Measurements from ENCODE around the gene SPEG. TPM values are rescaled to one million over a fixed set of nuclear protein-coding genes. Genes with fewer than 3 reads are reported as not detected.
A peak's percentile ranks its signal among the peaks of the same experiment; 100 is the strongest.

The SPEG gene
- total RNA-seq, 2 experiments from 2014 or later, result 2.1 to 2.3 TPM

DNA sequence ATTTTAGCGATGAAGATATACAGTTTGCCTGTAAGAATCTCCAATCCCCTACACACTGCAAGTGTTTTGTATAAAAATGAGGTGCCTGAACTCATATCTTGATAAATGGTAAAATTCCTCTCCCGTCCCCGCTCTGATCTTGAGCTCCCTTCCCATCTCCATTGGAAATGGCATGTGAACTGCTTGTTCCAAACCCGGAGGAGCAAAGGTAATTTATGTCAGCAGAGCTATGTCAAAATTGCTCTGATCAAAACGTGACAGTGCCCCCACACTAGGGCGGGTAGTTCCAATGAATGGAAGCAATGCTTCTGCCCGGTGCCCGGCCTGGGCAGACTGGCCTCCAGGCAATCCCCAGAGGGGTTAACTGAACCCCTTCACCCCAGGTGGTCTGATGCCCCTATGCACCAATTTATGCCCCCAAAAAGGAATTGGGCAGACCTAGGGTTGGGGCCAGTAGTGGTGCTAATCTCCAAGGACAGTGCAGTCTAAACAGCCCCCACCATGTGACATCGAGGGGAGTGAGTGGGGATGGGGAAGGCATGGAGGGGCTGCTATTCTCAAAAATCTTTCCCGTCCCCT is 60.4 kb downstream of the SPEG start:
- no peaks in the 10 kb centered on the region for H3K9me3 Mint-ChIP-seq
- H3K27me3 Mint-ChIP-seq, result peaks cover 54% of the 10 kb centered on the region
- H3K27ac Mint-ChIP-seq, result no peak overlapping the region
- intact Hi-C loops (cut with micrococcal nuclease), result loop anchor here (5.0 kb wide), 1 partner anchor 37 kb away; no protein-coding TSS in a partner anchor
- POLR2A ChIA-PET, result interaction anchor here (1.6 kb wide), 1 partner anchor 12 kb away, joined by 3 read pairs; no protein-coding TSS in a partner anchor
- CTCF ChIA-PET, result interaction anchor here (0.7 to 11.5 kb wide), 27 partner anchors 10 to 423 kb away, joined by 3 to 283 read pairs (median 4); partner anchors contain the start of genes CHPF, DES, SPEG and TMEM198
- no peak overlapping the region for H3K4me3 Mint-ChIP-seq
- H3K4me1 Mint-ChIP-seq (ENCODE audit: low read depth), result peaks cover 26% of the 10 kb centered on the region
- peaks cover 4% of the 10 kb centered on the region for H3K36me3 Mint-ChIP-seq (ENCODE audit: low read depth)
- ATAC-seq, result no peak
- TF ChIP-seq, protein P1, sequence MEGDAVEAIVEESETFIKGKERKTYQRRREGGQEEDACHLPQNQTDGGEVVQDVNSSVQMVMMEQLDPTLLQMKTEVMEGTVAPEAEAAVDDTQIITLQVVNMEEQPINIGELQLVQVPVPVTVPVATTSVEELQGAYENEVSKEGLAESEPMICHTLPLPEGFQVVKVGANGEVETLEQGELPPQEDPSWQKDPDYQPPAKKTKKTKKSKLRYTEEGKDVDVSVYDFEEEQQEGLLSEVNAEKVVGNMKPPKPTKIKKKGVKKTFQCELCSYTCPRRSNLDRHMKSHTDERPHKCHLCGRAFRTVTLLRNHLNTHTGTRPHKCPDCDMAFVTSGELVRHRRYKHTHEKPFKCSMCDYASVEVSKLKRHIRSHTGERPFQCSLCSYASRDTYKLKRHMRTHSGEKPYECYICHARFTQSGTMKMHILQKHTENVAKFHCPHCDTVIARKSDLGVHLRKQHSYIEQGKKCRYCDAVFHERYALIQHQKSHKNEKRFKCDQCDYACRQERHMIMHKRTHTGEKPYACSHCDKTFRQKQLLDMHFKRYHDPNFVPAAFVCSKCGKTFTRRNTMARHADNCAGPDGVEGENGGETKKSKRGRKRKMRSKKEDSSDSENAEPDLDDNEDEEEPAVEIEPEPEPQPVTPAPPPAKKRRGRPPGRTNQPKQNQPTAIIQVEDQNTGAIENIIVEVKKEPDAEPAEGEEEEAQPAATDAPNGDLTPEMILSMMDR (IDR thresholded peaks at IDR 0.05), result no peak
- DNase-seq, result no peak

DNA sequence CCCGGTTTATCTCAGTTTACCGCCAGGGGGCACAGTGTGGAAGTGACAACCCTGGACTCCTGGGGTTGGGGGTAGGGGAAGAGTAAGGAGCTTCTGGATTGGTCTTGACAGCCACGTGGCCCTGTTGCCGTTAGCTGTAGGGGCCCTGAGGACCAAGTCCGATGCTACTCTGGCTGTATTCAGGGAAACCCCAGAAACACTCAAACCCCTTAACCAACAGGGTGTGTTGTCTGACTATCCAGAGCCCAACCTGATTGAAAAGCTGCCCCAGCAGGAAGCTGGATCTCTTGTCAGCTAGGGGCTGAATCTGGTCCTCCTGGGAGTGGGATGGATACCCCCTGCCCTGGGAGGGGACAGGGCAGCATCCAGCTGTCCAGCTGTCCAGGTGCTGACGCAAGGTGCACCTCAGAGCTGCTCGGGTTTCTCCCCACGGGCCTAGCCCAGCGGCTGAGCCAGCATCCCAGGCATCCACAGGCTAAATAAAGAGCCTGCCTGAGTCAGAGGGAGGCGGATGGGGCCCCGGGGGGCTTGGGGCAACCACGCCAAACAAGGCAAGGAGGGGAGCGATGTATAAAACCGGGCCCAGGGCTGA is 61.0 kb downstream of the SPEG start:
- DNase-seq (peak; percentile 77), ATAC-seq (peak; percentile 31)
- peaks cover 4% of the 10 kb centered on the region for H3K36me3 Mint-ChIP-seq (ENCODE audit: low read depth)
- CTCF ChIA-PET, result interaction anchor here (0.6 to 11.5 kb wide), 35 partner anchors 11 to 423 kb away, joined by 3 to 283 read pairs (median 3); partner anchors contain the start of genes CHPF, DES, SPEG and TMEM198
- H3K27me3 Mint-ChIP-seq, result peaks cover 54% of the 10 kb centered on the region
- H3K4me3 Mint-ChIP-seq, result no peak overlapping the region
- H3K9me3 Mint-ChIP-seq, result no peaks in the 10 kb centered on the region
- intact Hi-C loops (cut with micrococcal nuclease), result loop anchor here (5.0 kb wide), 1 partner anchor 37 kb away; no protein-coding TSS in a partner anchor
- no peak overlapping the region for H3K27ac Mint-ChIP-seq
- peaks cover 29% of the 10 kb centered on the region for H3K4me1 Mint-ChIP-seq (ENCODE audit: low read depth)
- POLR2A ChIA-PET, result interaction anchor here (1.6 kb wide), 1 partner anchor 12 kb away, joined by 3 read pairs; no protein-coding TSS in a partner anchor
- TF ChIP-seq, protein P1 (IDR thresholded peaks at IDR 0.05), result peak; percentile 69

DNA sequence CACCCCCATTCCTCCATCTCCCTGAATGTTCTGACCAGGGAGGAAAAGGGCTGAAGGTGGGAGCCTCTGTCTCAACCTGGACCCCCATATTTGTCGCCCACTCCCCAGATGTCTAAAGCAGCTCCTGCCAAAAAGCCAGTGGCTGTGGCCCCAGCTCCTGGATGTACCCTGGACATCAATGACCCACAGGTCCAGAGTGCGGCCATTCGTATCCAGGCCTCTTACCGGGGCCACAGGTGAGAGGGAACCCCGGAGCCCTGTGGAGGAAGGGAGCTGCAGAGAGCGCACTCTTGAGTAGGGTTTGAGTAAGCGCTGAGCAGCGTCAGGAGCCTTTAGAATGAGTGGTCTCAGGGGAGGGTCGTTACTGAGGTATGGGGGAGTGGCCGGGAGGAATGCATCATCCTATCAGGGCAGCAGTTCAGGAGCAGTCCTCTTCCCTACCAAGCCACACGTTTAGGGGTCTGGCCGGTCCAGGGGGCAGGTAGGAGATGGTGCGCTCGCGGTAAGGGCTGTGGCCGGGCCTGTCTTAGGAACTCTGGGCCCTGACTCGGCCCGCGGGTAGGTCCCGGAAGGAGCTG is 61.7 kb downstream of the SPEG start:
- TF ChIP-seq, protein P1 (IDR thresholded peaks at IDR 0.05), result no peak

DNA sequence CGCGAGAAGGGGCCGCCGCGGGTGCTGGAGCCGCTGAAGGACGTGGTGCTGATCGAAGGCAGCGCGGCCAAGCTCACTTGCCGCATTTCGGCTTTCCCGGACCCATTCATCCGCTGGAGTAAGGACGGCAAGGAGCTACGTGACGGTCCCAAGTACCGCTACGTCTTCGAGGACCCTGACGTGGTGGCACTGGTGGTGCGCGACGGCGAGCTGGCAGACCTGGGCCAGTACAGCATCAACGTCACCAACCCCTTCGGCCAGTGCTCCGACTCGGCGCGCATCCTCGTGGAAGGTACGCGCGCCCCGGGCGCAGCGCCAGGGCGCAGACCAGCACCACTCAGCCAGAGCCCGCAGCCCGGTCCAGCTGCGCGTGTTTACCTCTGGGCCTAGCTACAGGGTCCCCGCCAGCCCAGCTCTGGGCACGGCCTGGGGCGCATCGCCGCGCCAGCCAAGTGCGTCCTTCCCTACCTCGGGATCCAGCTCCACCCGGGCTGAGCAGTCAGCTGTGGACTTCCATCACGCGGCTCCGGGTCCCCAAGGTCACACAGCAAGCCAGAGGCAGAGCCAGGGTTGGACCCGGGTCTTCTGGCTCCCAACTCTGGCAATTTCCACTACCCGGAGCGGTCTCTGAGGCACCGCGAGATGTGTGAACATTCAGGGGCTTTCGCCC is 62.3 kb downstream of the SPEG start:
- POLR2A ChIA-PET, result interaction anchor here (0.9 kb wide), 2 partner anchors 29 to 109 kb away, joined by 3 to 4 read pairs; partner anchors contain the start of gene DNPEP
- Mint-ChIP-seq H3K27ac (no peak overlapping the region), H3K36me3 (ENCODE audit: low read depth) (peaks cover 6% of the 10 kb centered on the region), H3K4me3 (peak overlapping the region; percentile 92), H3K4me1 (ENCODE audit: low read depth) (peaks cover 34% of the 10 kb centered on the region), H3K27me3 (peaks cover 52% of the 10 kb centered on the region), H3K9me3 (no peaks in the 10 kb centered on the region)
- TF ChIP-seq, protein P1 (IDR thresholded peaks at IDR 0.05), result no peak
- intact Hi-C loops (cut with micrococcal nuclease), result loop anchor here (5.0 kb wide), 1 partner anchor 35 kb away; no protein-coding TSS in a partner anchor
- CTCF ChIA-PET, result interaction anchor here (0.7 to 11.5 kb wide), 10 partner anchors 12 to 94 kb away, joined by 3 to 283 read pairs (median 4); partner anchors contain the start of genes CHPF and TMEM198
- DNase-seq (no peak), ATAC-seq (no peak)

More for the DNA sequence above, 61.7 kb downstream of the SPEG start:
- Mint-ChIP-seq H3K27me3 (peaks cover 54% of the 10 kb centered on the region), H3K4me1 (ENCODE audit: low read depth) (peaks cover 32% of the 10 kb centered on the region), H3K27ac (no peak overlapping the region), H3K9me3 (no peaks in the 10 kb centered on the region), H3K36me3 (ENCODE audit: low read depth) (peaks cover 4% of the 10 kb centered on the region), H3K4me3 (no peak overlapping the region)
- DNase-seq, result no peak
- ChIA-PET CTCF (interaction anchor here (0.6 to 11.5 kb wide), 29 partner anchors 12 to 424 kb away, joined by 3 to 283 read pairs (median 4); partner anchors contain the start of genes CHPF, DES and TMEM198), POLR2A (interaction anchor here (0.9 kb wide), 2 partner anchors 29 to 109 kb away, joined by 3 to 4 read pairs; partner anchors contain the start of gene DNPEP)
- intact Hi-C loops (cut with micrococcal nuclease), result loop anchor here (5.0 kb wide), 1 partner anchor 36 kb away; no protein-coding TSS in a partner anchor
- no peak for ATAC-seq

Measured in activated CD8-positive, alpha-beta T cell treated with anti-CD3 and anti-CD28 coated beads for 36 hours (primary cell).